ENCODE results near the gene LHFPL6.

LHFPL6 gene

DNA sequence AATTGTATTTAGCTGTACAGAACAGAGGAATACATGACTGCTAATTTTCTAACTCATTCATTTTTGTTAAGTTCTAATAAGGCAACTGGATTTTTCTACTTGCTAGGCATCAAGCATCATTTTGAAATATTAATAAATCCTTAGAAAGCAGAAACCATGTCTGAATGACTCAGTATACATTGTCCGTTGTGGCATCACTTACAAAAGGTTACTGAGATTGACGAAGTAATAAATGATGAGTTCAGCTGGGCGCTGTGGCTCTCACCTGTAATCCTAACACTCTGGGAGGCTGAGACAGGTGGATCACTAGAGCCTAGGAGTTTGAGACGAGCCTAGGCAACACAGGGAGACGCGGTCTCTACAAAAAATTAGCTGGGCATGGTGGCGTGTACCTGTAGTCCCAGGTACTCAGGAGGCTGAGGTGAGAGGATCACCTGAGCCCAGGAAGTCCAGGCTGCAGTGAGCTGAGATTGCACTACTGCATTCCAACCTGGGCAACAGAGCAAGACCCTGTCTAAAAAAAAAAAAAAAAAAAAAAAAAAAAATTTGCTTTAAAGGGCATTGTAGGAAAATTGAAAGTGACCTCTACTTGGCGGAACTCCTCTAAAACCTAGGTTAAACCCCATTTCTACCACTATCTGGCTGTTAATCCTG lies 36.6 kb downstream of the LHFPL6 start:
- in situ Hi-C loops (cut with HindIII; ENCODE audit: low sequenced_read_pairs): no loop called here
- no peak overlapping the region for H3K4me3 ChIP-seq (ENCODE audit: low read depth, low read length)
- TF ChIP-seq, protein P1, sequence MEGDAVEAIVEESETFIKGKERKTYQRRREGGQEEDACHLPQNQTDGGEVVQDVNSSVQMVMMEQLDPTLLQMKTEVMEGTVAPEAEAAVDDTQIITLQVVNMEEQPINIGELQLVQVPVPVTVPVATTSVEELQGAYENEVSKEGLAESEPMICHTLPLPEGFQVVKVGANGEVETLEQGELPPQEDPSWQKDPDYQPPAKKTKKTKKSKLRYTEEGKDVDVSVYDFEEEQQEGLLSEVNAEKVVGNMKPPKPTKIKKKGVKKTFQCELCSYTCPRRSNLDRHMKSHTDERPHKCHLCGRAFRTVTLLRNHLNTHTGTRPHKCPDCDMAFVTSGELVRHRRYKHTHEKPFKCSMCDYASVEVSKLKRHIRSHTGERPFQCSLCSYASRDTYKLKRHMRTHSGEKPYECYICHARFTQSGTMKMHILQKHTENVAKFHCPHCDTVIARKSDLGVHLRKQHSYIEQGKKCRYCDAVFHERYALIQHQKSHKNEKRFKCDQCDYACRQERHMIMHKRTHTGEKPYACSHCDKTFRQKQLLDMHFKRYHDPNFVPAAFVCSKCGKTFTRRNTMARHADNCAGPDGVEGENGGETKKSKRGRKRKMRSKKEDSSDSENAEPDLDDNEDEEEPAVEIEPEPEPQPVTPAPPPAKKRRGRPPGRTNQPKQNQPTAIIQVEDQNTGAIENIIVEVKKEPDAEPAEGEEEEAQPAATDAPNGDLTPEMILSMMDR (IDR thresholded peaks at IDR 0.05; ENCODE audit: low read depth, low read length, missing control alignments): no peak
- no peak for DNase-seq (ENCODE audit: low read depth)

DNA sequence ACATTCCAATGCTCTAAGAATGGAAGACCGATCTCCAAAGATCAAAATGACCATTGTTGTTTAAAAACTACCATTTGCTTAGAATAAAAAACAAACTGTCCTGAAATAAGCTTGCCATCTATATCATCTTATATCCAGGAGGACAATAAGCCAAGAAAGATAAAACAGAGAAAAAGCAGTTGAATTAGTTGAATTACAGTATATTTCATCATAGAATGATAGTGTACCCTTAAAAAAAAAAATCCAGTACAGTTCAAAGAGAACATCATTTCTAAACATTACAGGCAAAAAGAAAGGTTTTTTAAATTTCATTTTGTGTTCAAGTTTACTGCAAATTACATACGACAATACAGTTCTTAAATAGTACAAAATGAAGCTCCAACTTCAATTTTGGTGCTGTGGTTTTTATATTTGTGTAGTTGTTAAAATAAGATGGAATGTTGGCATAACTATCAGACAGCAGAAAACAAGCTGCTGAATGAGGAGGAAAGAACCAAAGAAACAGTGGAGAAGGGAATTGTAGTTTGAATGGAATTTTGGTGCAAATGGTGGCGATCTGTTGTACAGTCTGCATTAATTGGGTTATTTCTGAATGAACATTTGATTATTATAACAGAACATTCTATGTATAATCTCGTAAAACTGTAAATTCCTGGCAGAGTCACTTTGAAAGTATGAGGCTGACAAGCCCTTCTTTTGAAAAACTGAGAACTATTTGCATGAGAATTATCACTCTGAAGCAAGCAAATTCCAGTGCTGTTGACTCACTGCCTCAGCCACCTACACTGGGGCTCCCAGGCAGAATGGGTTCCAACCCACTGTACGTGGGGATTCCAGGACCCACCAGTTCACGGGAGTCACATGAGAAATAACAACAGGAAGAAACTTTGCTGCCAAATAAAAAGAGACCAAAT lies 37.7 kb downstream of the LHFPL6 start:
- in situ Hi-C loops (cut with HindIII; ENCODE audit: low sequenced_read_pairs): no loop called here
- TF ChIP-seq, protein P1 (IDR thresholded peaks at IDR 0.05; ENCODE audit: low read depth, low read length, missing control alignments): no peak
- DNase-seq (ENCODE audit: low read depth): peak; percentile 89
- no peak overlapping the region for H3K4me3 ChIP-seq (ENCODE audit: low read depth, low read length)

DNA sequence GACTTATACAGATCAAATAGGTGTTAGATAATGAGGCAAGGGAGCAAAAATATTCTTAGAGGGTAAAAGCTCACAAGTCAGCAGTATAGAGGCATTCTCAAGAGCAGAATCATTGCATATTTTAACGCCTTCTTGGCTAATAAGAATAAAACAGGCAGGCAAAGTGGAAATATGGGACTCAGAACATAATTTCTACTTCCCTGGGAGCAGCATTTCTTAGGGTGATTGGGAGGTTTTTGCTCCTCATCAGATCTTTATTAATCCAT lies 39.6 kb downstream of the LHFPL6 start:
- no peak for DNase-seq (ENCODE audit: low read depth)
- no peak overlapping the region for H3K4me3 ChIP-seq (ENCODE audit: low read depth, low read length)
- TF ChIP-seq, protein P1 (IDR thresholded peaks at IDR 0.05; ENCODE audit: low read depth, low read length, missing control alignments): no peak
- in situ Hi-C loops (cut with HindIII; ENCODE audit: low sequenced_read_pairs): no loop called here

DNA sequence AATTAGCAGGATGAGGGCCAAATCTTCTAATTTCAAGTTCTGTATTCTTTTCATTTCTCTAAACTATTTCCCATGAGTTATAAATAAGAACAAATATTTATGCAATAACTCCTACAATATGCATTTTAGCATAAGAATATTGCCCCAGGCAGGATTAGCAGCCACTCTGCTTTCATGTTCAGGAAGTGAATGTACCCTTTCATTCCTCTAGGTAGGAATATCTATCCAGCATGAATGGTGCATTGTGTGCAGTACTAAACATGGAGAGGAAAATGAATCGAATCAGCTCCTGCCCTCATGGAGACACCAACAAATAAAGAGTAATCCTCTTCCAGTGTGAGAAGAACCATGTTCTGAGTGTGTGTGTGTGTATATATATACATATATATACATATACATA lies 41.0 kb downstream of the LHFPL6 start:
- no peak for DNase-seq (ENCODE audit: low read depth)
- TF ChIP-seq, protein P1 (IDR thresholded peaks at IDR 0.05; ENCODE audit: low read depth, low read length, missing control alignments): no peak
- H3K4me3 ChIP-seq (ENCODE audit: low read depth, low read length): no peak overlapping the region
- in situ Hi-C loops (cut with HindIII; ENCODE audit: low sequenced_read_pairs): no loop called here

DNA sequence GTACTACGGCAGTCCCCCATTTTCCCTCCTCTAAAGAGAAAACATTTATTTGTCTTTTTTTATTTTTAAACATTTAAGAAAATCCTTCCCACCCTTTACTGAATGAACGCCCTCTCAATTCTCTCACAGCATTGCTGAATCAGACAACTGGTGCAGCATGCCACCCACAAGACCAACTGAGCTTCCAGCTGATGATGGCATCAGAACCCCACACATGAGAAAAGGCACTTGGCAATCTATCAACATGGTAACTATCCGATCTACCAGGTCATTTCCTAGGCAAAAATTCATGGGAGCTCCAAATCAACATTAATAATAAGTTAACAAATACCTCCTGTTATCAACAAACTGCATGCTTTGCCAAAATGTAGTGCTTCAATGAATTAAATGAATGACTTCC lies 43.1 kb downstream of the LHFPL6 start:
- DNase-seq (ENCODE audit: low read depth): no peak
- in situ Hi-C loops (cut with HindIII; ENCODE audit: low sequenced_read_pairs): no loop called here
- TF ChIP-seq, protein P1 (IDR thresholded peaks at IDR 0.05; ENCODE audit: low read depth, low read length, missing control alignments): no peak
- H3K4me3 ChIP-seq (ENCODE audit: low read depth, low read length): no peak overlapping the region

DNA sequence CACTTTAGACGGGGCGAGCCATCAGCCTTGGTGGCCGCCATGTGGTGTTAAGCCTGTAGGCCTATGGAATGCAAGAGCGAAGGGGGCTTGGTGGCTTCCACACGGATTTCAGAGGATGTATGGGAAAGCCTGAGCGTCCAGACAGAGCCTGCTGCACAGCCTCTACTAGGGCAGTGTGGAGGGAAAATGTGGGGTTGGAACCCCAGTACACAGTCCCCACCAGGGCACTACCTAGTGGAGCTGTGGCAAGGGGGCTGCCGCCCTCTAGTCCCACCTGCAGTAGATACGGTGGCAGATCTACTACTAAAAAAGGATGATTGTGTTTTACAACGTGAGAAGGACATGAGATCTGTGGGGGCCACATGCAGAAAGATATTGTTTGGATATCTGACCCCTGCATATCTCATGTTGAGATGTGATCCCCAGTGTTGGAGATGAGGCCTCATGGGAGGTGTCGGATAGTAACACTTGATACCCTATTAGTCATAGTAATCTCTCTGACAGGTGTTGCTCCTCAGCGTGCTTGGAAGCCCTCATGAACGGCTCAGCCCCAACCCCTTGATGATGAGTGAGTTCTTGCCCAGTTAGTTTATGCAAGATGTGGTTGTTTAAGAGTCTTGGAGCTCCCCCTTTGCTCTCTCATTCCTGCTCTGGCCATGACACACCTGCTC lies 45.6 kb downstream of the LHFPL6 start:
- in situ Hi-C loops (cut with HindIII; ENCODE audit: low sequenced_read_pairs): no loop called here
- TF ChIP-seq, protein P1 (IDR thresholded peaks at IDR 0.05; ENCODE audit: low read depth, low read length, missing control alignments): no peak
- no peak for DNase-seq (ENCODE audit: low read depth)
- H3K4me3 ChIP-seq (ENCODE audit: low read depth, low read length): no peak overlapping the region

All from astrocyte of the cerebellum (primary cell).